SK-N-SH treated with all-trans-retinoic acid at 6 μM for 48 hours (cell line): Measurements from ENCODE around the gene WASF1.

Experiments
- CREB5 ChIP-seq: fragments of 250-450 bp; sonication (Bioruptor Pico); IDR thresholded peaks from 2 replicates; pipeline ENCODE4 v1.5.1; 2020; ENCODE audit warnings: low read depth, mild to moderate bottlenecking, moderate library complexity
- PATZ1 ChIP-seq: fragments of 250-450 bp; sonication (Bioruptor Pico); IDR thresholded peaks from 2 replicates; pipeline ENCODE4 v1.8.0; 2020; ENCODE audit warnings: mild to moderate bottlenecking, moderate library complexity, borderline replicate concordance
- SNAI2 ChIP-seq: fragments of 250-450 bp; sonication (Bioruptor Pico); IDR thresholded peaks from 2 replicates; pipeline ENCODE4 v1.5.0; 2020; ENCODE audit warnings: mild to moderate bottlenecking, moderate library complexity
- TCF4 ChIP-seq: fragments of 250-450 bp; sonication (Bioruptor Pico); IDR thresholded peaks from 2 replicates; pipeline ENCODE4 v1.8.0; 2021; ENCODE audit warnings: mild to moderate bottlenecking, moderate library complexity, borderline replicate concordance
- ZFP3 ChIP-seq: fragments of 250-450 bp; sonication (Bioruptor Pico); IDR thresholded peaks from 2 replicates; pipeline ENCODE4 v1.5.0; 2020; ENCODE audit warnings: mild to moderate bottlenecking, moderate library complexity

- TF ChIP-seq PATZ1 (CRISPR knock-in tag) (no peak), CREB5 (CRISPR knock-in tag) (no peak), TCF4 (CRISPR knock-in tag) (no peak), ZFP3 (CRISPR knock-in tag) (no peak), SNAI2 (no peak)
Observed at GRCh38 chr6:110139052-110139451, 40.4 kb downstream of the WASF1 start.
